Astrocyte (in vitro differentiated cells and primary cell): ENCODE data around the gene WFDC10B. TPM values are rescaled to one million over a fixed set of nuclear protein-coding genes. Genes with fewer than 3 reads are reported as not detected.

ENCODE experiments used
- DNase-seq: peaks from one replicate; pipeline ENCODE4 v3.0.0-alpha.2; 2010; ENCODE audit warnings: low read depth
- FAIRE-seq: peaks from 2 replicates; lab custom pipeline; 2011; peaks lifted over from hg19 to GRCh38; lab: Jason Lieb, UNC
- H2AFZ ChIP-seq: 2 replicates; pipeline ENCODE4 v1.6.0; 2012; ENCODE audit warnings: low read depth, low read length, inconsistent platforms
- H3K27ac ChIP-seq: 2 replicates; pipeline ENCODE4 v1.5.1; 2011; ENCODE audit warnings: low read depth, low read length, inconsistent platforms
- H3K27me3 ChIP-seq: 2 replicates; pipeline ENCODE4 v1.6.0; 2011; ENCODE audit warnings: low read length, inconsistent platforms; ENCODE audit not compliant: insufficient read depth
- H3K36me3 ChIP-seq: 2 replicates; pipeline ENCODE4 v1.5.1; 2011; ENCODE audit warnings: low read length, inconsistent platforms; ENCODE audit not compliant: insufficient read depth
- H3K4me1 ChIP-seq: 2 replicates; pipeline ENCODE4 v1.5.1; 2011; ENCODE audit warnings: low read length, inconsistent platforms; ENCODE audit not compliant: insufficient read depth
- H3K4me2 ChIP-seq: 2 replicates; pipeline ENCODE4 v1.6.0; 2012; ENCODE audit warnings: low read length, inconsistent platforms
- H3K4me3 ChIP-seq: 2 replicates; pipeline ENCODE4 v1.5.1; 2011; ENCODE audit warnings: low read depth, mild to moderate bottlenecking, low read length, inconsistent platforms; ENCODE audit not compliant: insufficient read depth
- H3K79me2 ChIP-seq: 2 replicates; pipeline ENCODE4 v1.6.0; 2012; ENCODE audit warnings: mild to moderate bottlenecking, low read length, inconsistent platforms; ENCODE audit not compliant: insufficient read depth
- H3K9ac ChIP-seq: 2 replicates; pipeline ENCODE4 v1.6.0; 2012; ENCODE audit warnings: mild to moderate bottlenecking, low read length, inconsistent platforms
- H3K9me3 ChIP-seq: 2 replicates; pipeline ENCODE4 v1.5.1; 2012; ENCODE audit warnings: low read depth, mild to moderate bottlenecking, low read length, inconsistent platforms; ENCODE audit not compliant: insufficient read depth
- H4K20me1 ChIP-seq: 2 replicates; pipeline ENCODE4 v1.6.0; 2012; ENCODE audit warnings: low read length, inconsistent platforms; ENCODE audit not compliant: insufficient read depth
- H3K27ac Mint-ChIP-seq: one replicate; pipeline ENCODE4 v1.8.0; 2021; ENCODE audit warnings: mild to moderate bottlenecking, mixed read lengths; ENCODE audit not compliant: unreplicated experiment
- H3K27me3 Mint-ChIP-seq: one replicate; pipeline ENCODE4 v1.8.0; 2021; ENCODE audit warnings: low read depth, mixed read lengths; ENCODE audit not compliant: unreplicated experiment
- H3K36me3 Mint-ChIP-seq: one replicate; pipeline ENCODE4 v1.8.0; 2021; ENCODE audit warnings: low read depth, mixed read lengths; ENCODE audit not compliant: unreplicated experiment
- H3K4me1 Mint-ChIP-seq: one replicate; pipeline ENCODE4 v1.8.0; 2021; ENCODE audit warnings: low read depth, mixed read lengths; ENCODE audit not compliant: unreplicated experiment
- H3K4me3 Mint-ChIP-seq: one replicate; pipeline ENCODE4 v1.8.0; 2021; ENCODE audit warnings: mild to moderate bottlenecking, moderate library complexity, mixed read lengths; ENCODE audit not compliant: unreplicated experiment
- H3K9me3 Mint-ChIP-seq: one replicate; pipeline ENCODE4 v1.8.0; 2021; ENCODE audit warnings: mild to moderate bottlenecking, mixed read lengths; ENCODE audit not compliant: unreplicated experiment
- EZH2 ChIP-seq: IDR thresholded peaks from 2 replicates; pipeline ENCODE4 v1.6.1; 2012; ENCODE audit warnings: mild to moderate bottlenecking, low read length, inconsistent platforms; ENCODE audit not compliant: insufficient read depth
- total RNA-seq: library from RNA; stranded (reverse); gene quantifications from 2 replicates; pipeline ENCODE4 v1.2.1, GENCODE V29; 2021
- TF ChIP-seq, protein P1 (sequence below): IDR thresholded peaks from 2 replicates; pipeline ENCODE4 v1.5.1; 2011; ENCODE audit warnings: low read depth, mild to moderate bottlenecking, inconsistent platforms, low read length, moderate library complexity; ENCODE audit not compliant: insufficient read depth

Gene WFDC10B
- total RNA-seq, 1 donor from 2014 or later = not detected

DNA sequence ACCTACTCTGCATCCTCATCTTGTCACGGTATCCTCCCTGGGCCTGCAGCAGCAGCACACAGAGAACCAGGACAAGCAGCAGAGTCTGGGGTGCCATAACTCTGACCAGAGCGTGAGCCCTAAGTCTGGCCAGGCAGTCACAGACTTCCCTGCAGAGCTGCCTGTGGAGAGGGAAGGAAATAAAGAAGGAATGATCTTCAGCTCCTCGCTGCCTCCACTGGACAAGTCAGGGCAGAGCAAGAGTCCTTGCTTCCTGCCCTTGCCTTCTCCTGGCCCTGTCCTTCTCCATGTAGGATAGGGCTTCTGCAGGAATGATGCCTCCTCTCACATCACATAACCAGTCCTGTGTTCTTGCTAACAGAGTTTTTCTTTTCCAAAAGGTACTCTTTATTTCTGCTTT lies 18.9 kb downstream of the WFDC10B start:
- H3K9ac ChIP-seq = no peak overlapping the region
- Mint-ChIP-seq H3K27me3 (peaks cover 18% of the 10 kb centered on the region), H3K36me3 (no peaks in the 10 kb centered on the region), H3K4me3 (no peak overlapping the region), H3K27ac (no peak overlapping the region), H3K9me3 (peaks cover 7% of the 10 kb centered on the region), H3K4me1 (no peaks in the 10 kb centered on the region)
- FAIRE-seq = no peak
- H3K4me2 ChIP-seq = no peak overlapping the region
- H3K4me3 ChIP-seq = no peak overlapping the region
- H3K27me3 ChIP-seq = no peaks in the 10 kb centered on the region
- H2AFZ ChIP-seq = no peak overlapping the region
- no peaks in the 10 kb centered on the region for H3K9me3 ChIP-seq
- no peaks in the 10 kb centered on the region for H3K36me3 ChIP-seq
- no peaks in the 10 kb centered on the region for H3K79me2 ChIP-seq
- no peaks in the 10 kb centered on the region for H4K20me1 ChIP-seq
- H3K27ac ChIP-seq = no peak overlapping the region
- TF ChIP-seq, protein P1, sequence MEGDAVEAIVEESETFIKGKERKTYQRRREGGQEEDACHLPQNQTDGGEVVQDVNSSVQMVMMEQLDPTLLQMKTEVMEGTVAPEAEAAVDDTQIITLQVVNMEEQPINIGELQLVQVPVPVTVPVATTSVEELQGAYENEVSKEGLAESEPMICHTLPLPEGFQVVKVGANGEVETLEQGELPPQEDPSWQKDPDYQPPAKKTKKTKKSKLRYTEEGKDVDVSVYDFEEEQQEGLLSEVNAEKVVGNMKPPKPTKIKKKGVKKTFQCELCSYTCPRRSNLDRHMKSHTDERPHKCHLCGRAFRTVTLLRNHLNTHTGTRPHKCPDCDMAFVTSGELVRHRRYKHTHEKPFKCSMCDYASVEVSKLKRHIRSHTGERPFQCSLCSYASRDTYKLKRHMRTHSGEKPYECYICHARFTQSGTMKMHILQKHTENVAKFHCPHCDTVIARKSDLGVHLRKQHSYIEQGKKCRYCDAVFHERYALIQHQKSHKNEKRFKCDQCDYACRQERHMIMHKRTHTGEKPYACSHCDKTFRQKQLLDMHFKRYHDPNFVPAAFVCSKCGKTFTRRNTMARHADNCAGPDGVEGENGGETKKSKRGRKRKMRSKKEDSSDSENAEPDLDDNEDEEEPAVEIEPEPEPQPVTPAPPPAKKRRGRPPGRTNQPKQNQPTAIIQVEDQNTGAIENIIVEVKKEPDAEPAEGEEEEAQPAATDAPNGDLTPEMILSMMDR = no peak
- TF ChIP-seq EZH2 = no peak
- no peaks in the 10 kb centered on the region for H3K4me1 ChIP-seq
- no peak for DNase-seq

DNA sequence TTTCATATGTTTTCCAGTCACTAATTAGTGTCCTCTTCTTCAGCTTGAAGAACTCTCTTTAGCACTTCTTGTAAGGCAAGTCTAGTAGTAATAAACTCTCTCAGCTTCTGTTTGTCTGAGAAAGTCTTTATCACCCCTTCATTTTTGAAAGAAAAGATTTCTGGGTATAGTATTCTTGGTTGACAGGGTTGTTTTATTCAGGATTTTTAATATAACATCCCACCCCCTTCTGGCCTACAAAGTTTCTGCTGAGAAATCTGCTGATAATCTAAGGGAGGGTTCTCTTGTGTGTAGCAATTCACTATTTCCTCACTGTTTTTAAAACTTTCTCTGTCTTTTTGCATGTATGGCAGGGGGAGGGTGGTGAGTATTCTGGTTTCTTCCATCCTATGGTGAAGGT lies 25.2 kb downstream of the WFDC10B start:
- Mint-ChIP-seq H3K27ac (no peak overlapping the region), H3K27me3 (peaks cover 11% of the 10 kb centered on the region), H3K4me1 (no peaks in the 10 kb centered on the region), H3K4me3 (no peak overlapping the region), H3K9me3 (peaks cover 10% of the 10 kb centered on the region), H3K36me3 (no peaks in the 10 kb centered on the region)
- TF ChIP-seq EZH2 = no peak
- TF ChIP-seq, protein P1 = no peak
- H3K27me3 ChIP-seq = no peaks in the 10 kb centered on the region
- H2AFZ ChIP-seq = no peak overlapping the region
- no peaks in the 10 kb centered on the region for H3K4me1 ChIP-seq
- no peaks in the 10 kb centered on the region for H3K36me3 ChIP-seq
- no peaks in the 10 kb centered on the region for H4K20me1 ChIP-seq
- DNase-seq (no peak), FAIRE-seq (no peak)
- H3K9ac ChIP-seq = no peak overlapping the region
- H3K9me3 ChIP-seq = peaks cover 5% of the 10 kb centered on the region
- no peak overlapping the region for H3K4me2 ChIP-seq
- no peaks in the 10 kb centered on the region for H3K79me2 ChIP-seq
- H3K27ac ChIP-seq = no peak overlapping the region
- H3K4me3 ChIP-seq = no peak overlapping the region

DNA sequence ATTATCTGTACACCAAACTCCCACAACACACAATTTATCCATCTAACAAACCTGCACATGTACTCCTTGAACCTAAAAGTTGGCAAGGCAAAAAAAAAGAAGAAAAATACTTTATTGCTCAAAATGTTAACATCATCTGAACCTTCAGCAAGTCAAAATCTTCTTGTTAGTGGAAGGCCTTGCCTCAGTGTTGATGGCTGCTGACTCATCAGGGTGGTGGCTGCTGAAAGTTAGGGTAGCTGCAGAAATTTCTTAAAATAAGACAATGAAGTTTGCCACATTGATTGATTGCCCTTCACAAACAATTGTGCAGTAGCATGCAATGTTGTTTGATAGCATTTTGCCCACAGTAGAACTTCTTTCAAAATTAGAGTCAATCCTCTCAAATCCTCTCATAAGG lies 32.1 kb downstream of the WFDC10B start:
- H3K4me3 Mint-ChIP-seq = no peak overlapping the region
- H3K4me1 Mint-ChIP-seq = no peaks in the 10 kb centered on the region
- Histone ChIP-seq H3K9ac (no peak overlapping the region), H3K4me3 (no peak overlapping the region), H3K4me1 (no peaks in the 10 kb centered on the region), H3K27me3 (no peaks in the 10 kb centered on the region), H3K79me2 (no peaks in the 10 kb centered on the region), H3K27ac (no peak overlapping the region), H3K9me3 (no peaks in the 10 kb centered on the region), H2AFZ (no peak overlapping the region), H3K4me2 (no peak overlapping the region), H3K36me3 (no peaks in the 10 kb centered on the region), H4K20me1 (no peaks in the 10 kb centered on the region)
- no peaks in the 10 kb centered on the region for H3K36me3 Mint-ChIP-seq
- FAIRE-seq (no peak), DNase-seq (no peak)
- no peaks in the 10 kb centered on the region for H3K27me3 Mint-ChIP-seq
- TF ChIP-seq, protein P1 = no peak
- no peak overlapping the region for H3K27ac Mint-ChIP-seq
- peaks cover 9% of the 10 kb centered on the region for H3K9me3 Mint-ChIP-seq
